HCT116 (cell line): Measurements from ENCODE around the gene SLC6A7. TPM values are rescaled to one million over a fixed set of nuclear protein-coding genes. Genes with fewer than 3 reads are reported as not detected.

Experiments
- ATAC-seq: fragments of 200-7000 bp; cut with Tn5 transposase; 2 replicates; pipeline ENCODE4 v1.9.1; 2020; ENCODE audit warnings: mild to moderate bottlenecking, moderate library complexity
- BruUV-seq: library from RNA; stranded (reverse); fragments of 400-500 nt; replicated peaks from 2 replicates; lab custom pipeline; 2021; lab: Mats Ljungman, UMichigan
- CTCF ChIA-PET: fragments of 300-600 bp; sonication (Branson Sonifier 250); formaldehyde crosslinking; loops from one replicate; lab custom pipeline; 2021; ENCODE audit warnings: antibody characterized with exemption; lab: Charles Lee
- POLR2A ChIA-PET: fragments of 300-600, 350-600 bp; sonication (Branson Sonifier 250); formaldehyde crosslinking; loops from one replicate; lab custom pipeline; 2021; ENCODE audit warnings: antibody characterized with exemption; lab: Charles Lee
- RAD21 ChIA-PET, 2 experiments: fragments of 300-600 bp; sonication (Branson Sonifier 250); formaldehyde crosslinking; loops; one replicate each; lab custom pipeline; 2023; ENCODE audit warnings: low total read pairs in 2 of 2; ENCODE audit not compliant: uncharacterized antibody in 2 of 2, unreplicated experiment in 2 of 2, low non-redundant PET in 1 of 2; lab: Charles Lee
- DNase-seq: peaks from one replicate; pipeline ENCODE4 v3.0.0-alpha.2; 2010; ENCODE audit warnings: low read depth, low spot score
- H2AFZ ChIP-seq: fragments of 200-600 bp; shearing (Covaris generic), sonication (generic); 2 replicates; pipeline ENCODE4 v1.6.1; 2017; ENCODE audit warnings: low read depth, mixed run types, mixed read lengths, antibody characterized with exemption, low read length; ENCODE audit not compliant: poor library complexity, severe bottlenecking
- H3K27ac ChIP-seq: 2 replicates; pipeline ENCODE4 v1.5.1; 2012; ENCODE audit warnings: low read depth, low read length
- H3K27me3 ChIP-seq: fragments of 200-600 bp; sonication (generic); 2 replicates; pipeline ENCODE4 v1.6.1; 2016; ENCODE audit warnings: mixed run types, low read length, mixed read lengths; ENCODE audit not compliant: insufficient read depth
- H3K36me3 ChIP-seq, 2 experiments: fragments of 200-500 bp in 1 of 2; fragments of 200-600 bp in 1 of 2; sonication (Bioruptor generic) in 1 of 2; sonication (generic) in 1 of 2; 2 replicates each; pipeline versions ENCODE4 v1.5.1 to v1.6.1; 2014 to 2016; ENCODE audit warnings: low read length in 2 of 2, inconsistent platforms in 1 of 2, mixed read lengths in 1 of 2, mixed run types in 1 of 2; ENCODE audit not compliant: insufficient read depth in 2 of 2, control insufficient read depth in 1 of 2
- H3K4me1 ChIP-seq, 2 experiments: fragments of 200-600 bp in 1 of 2; sonication (generic) in 1 of 2; 2 replicates each; pipeline versions ENCODE4 v1.5.1 to v1.6.1; 2012 to 2017; ENCODE audit warnings: low read length in 2 of 2, inconsistent platforms in 1 of 2, mild to moderate bottlenecking in 1 of 2, mixed read lengths in 1 of 2, mixed run types in 1 of 2, moderate library complexity in 1 of 2; ENCODE audit not compliant: insufficient read depth in 2 of 2, control insufficient read depth in 1 of 2
- H3K4me2 ChIP-seq: fragments of 200-600 bp; sonication (generic); 2 replicates; pipeline ENCODE4 v1.6.1; 2017; ENCODE audit warnings: mixed run types, low read length, mixed read lengths
- H3K4me3 ChIP-seq, 2 experiments: fragments of 200-600 bp in 1 of 2; sonication (generic) in 1 of 2; replicated peaks in 1 of 2; 2 replicates each; pipeline ENCODE4 v1.5.1; 2011 to 2016; ENCODE audit warnings: low read length in 2 of 2, control low read depth in 1 of 2, low read depth in 1 of 2, mild to moderate bottlenecking in 1 of 2, mixed read lengths in 1 of 2, mixed run types in 1 of 2
- H3K79me2 ChIP-seq: fragments of 200-600 bp; sonication (generic); 2 replicates; pipeline ENCODE4 v1.6.1; 2017; ENCODE audit warnings: mild to moderate bottlenecking, mixed run types, low read length, moderate library complexity, mixed read lengths; ENCODE audit not compliant: insufficient read depth
- H3K9ac ChIP-seq: fragments of 200-600 bp; sonication (generic); 2 replicates; pipeline ENCODE4 v1.6.1; 2016; ENCODE audit warnings: low read length, mixed read lengths
- H3K9me2 ChIP-seq: fragments of 200-600 bp; sonication (generic), shearing (Covaris generic); 2 replicates; pipeline ENCODE4 v1.6.1; 2017; ENCODE audit warnings: mixed run types, mild to moderate bottlenecking, moderate library complexity; ENCODE audit not compliant: insufficient read depth
- H3K9me3 ChIP-seq, 2 experiments: fragments of 200-500 bp in 1 of 2; fragments of 200-600 bp in 1 of 2; sonication (Bioruptor generic) in 1 of 2; sonication (generic) in 1 of 2; 2 replicates each; pipeline ENCODE4 v1.6.1; 2014 to 2017; ENCODE audit warnings: low read length in 2 of 2, mixed read lengths in 2 of 2, inconsistent platforms in 1 of 2, low read depth in 1 of 2, mild to moderate bottlenecking in 1 of 2, mixed run types in 1 of 2, moderate library complexity in 1 of 2; ENCODE audit not compliant: control insufficient read depth in 1 of 2, insufficient read depth in 1 of 2
- H4K20me1 ChIP-seq: fragments of 200-600 bp; sonication (generic), shearing (Covaris generic); 2 replicates; pipeline ENCODE4 v1.6.1; 2017; ENCODE audit warnings: mixed run types, mild to moderate bottlenecking, moderate library complexity; ENCODE audit not compliant: insufficient read depth
- CBX3 ChIP-seq: IDR thresholded peaks from 2 replicates; pipeline ENCODE4 v1.6.1; 2012; ENCODE audit warnings: low read depth
- ELF1 ChIP-seq: IDR thresholded peaks from 2 replicates; pipeline ENCODE4 v1.6.1; 2012; ENCODE audit warnings: low read depth, borderline replicate concordance
- EZH2phosphoT487 ChIP-seq: fragments of 200-600 bp; IDR thresholded peaks from 2 replicates; pipeline ENCODE4 v1.6.1; 2018; ENCODE audit warnings: antibody characterized with exemption, borderline replicate concordance
- MAX ChIP-seq: IDR thresholded peaks from 2 replicates; pipeline ENCODE4 v1.6.1; 2012
- POLR2A ChIP-seq: IDR thresholded peaks from 2 replicates; pipeline ENCODE4 v1.7.0; 2011; ENCODE audit warnings: borderline replicate concordance; ENCODE audit not compliant: insufficient read depth, insufficient read length; ENCODE audit errors: extremely low read depth
- REST ChIP-seq: IDR thresholded peaks from 2 replicates; pipeline ENCODE4 v1.6.1; 2012; ENCODE audit warnings: low read depth
- SP1 ChIP-seq: IDR thresholded peaks from 2 replicates; pipeline ENCODE4 v1.6.1; 2012; ENCODE audit warnings: low read depth
- SRF ChIP-seq: IDR thresholded peaks from 2 replicates; pipeline ENCODE4 v1.6.1; 2012; ENCODE audit warnings: low read depth
- TCF7L2 ChIP-seq: IDR thresholded peaks from 2 replicates; pipeline ENCODE4 v1.7.0; 2011; ENCODE audit warnings: borderline replicate concordance, inconsistent platforms; ENCODE audit not compliant: insufficient read depth, insufficient read length; ENCODE audit errors: extremely low read depth
- YY1 ChIP-seq: IDR thresholded peaks from 2 replicates; pipeline ENCODE4 v1.6.1; 2011; ENCODE audit warnings: low read length, low read depth, moderate library complexity, mild to moderate bottlenecking; ENCODE audit not compliant: insufficient replicate concordance; ENCODE audit errors: extremely low read depth
- ZBTB33 ChIP-seq: IDR thresholded peaks from 2 replicates; pipeline ENCODE4 v1.6.1; 2011; ENCODE audit warnings: mild to moderate bottlenecking, low read length, moderate library complexity; ENCODE audit not compliant: insufficient replicate concordance; ENCODE audit errors: extremely low read depth
- ZFX ChIP-seq: fragments of 450-650 bp; IDR thresholded peaks from 2 replicates; pipeline ENCODE4 v1.6.1; 2017
- intact Hi-C: fragments of 100-400 bp; cut with micrococcal nuclease; formaldehyde crosslinking; loops from 2 replicates; pipeline ENCODE4 v1.10.0; 2022
- total RNA-seq: library from RNA; stranded (reverse); gene quantifications from one replicate; pipeline ENCODE4 v1.2.1, GENCODE V29; 2021; ENCODE audit not compliant: unreplicated experiment

The SLC6A7 gene
- total RNA-seq, 1 experiment from 2014 or later, result not detected

- Histone ChIP-seq H3K4me1 (no peaks in the 10 kb centered on the region), H3K4me2 (no peak overlapping the region), H4K20me1 (no peaks in the 10 kb centered on the region), H3K9ac (no peak overlapping the region), H3K27me3 (peaks cover 2% of the 10 kb centered on the region; the same call in 1 of the 2 replicates), H3K36me3 (no peaks in the 10 kb centered on the region), H3K27ac (no peak overlapping the region), H2AFZ (no peak overlapping the region)
- ChIA-PET RAD21 (no interaction called here), CTCF (no interaction called here)
- ATAC-seq, result no peak
- no peak for DNase-seq
- BruUV-seq, result no TSS peak
- TF ChIP-seq TCF7L2, result no peak
- TF ChIP-seq YY1, result no peak
- TF ChIP-seq SP1, result no peak
- no peak for TF ChIP-seq ZBTB33
- no peak for TF ChIP-seq ELF1
- TF ChIP-seq, all 23 proteins: peak for 0
- H3K79me2 ChIP-seq, result no peaks in the 10 kb centered on the region
- no peak overlapping the region for H3K4me3 ChIP-seq
- H3K9me2 ChIP-seq, result no peaks in the 10 kb centered on the region
- no peaks in the 10 kb centered on the region for H3K9me3 ChIP-seq
- intact Hi-C loops, result no loop called here
- POLR2A ChIA-PET, result no interaction called here
Measured at GRCh38 chr5:150196514-150196913, 6.7 kb downstream of the SLC6A7 start.

GRCh38 chr5:150196986-150197385 is 7.1 kb downstream of the SLC6A7 start:
- intact Hi-C loops, result no loop called here
- POLR2A ChIA-PET, result no interaction called here
- H3K9me2 ChIP-seq, result no peaks in the 10 kb centered on the region
- peaks cover 2% of the 10 kb centered on the region; the same call in 1 of the 2 replicates for H3K27me3 ChIP-seq
- no peak overlapping the region for H2AFZ ChIP-seq
- H3K4me3 ChIP-seq, result no peak overlapping the region
- H3K4me1 ChIP-seq, result no peaks in the 10 kb centered on the region
- H3K27ac ChIP-seq, result no peak overlapping the region
- BruUV-seq, result no TSS peak
- H4K20me1 ChIP-seq, result no peaks in the 10 kb centered on the region
- ATAC-seq (no peak), DNase-seq (no peak)
- RAD21 ChIA-PET, result no interaction called here
- H3K9me3 ChIP-seq, result no peaks in the 10 kb centered on the region
- CTCF ChIA-PET, result no interaction called here
- H3K79me2 ChIP-seq, result no peaks in the 10 kb centered on the region
- H3K4me2 ChIP-seq, result no peak overlapping the region
- H3K36me3 ChIP-seq, result no peaks in the 10 kb centered on the region
- no peak overlapping the region for H3K9ac ChIP-seq
- TF ChIP-seq SRF, result no peak
- no peak for TF ChIP-seq REST
- TF ChIP-seq MAX, result no peak
- TF ChIP-seq POLR2A, result no peak
- no peak for TF ChIP-seq CBX3
- no peak for TF ChIP-seq SP1
- TF ChIP-seq ZBTB33, result no peak
- TF ChIP-seq ZFX, result no peak
- TF ChIP-seq EZH2phosphoT487, result no peak
